ENCODE results near the gene LSM14A.

- no peak for TF ChIP-seq YY1 (IDR thresholded peaks at IDR 0.05; ENCODE audit: low read depth)
- no peak for TF ChIP-seq TCF12 (IDR thresholded peaks at IDR 0.05; ENCODE audit: low read depth)
- no peak for TF ChIP-seq REST (IDR thresholded peaks at IDR 0.05; ENCODE audit: low read depth)
- TF ChIP-seq ZBTB7A (IDR thresholded peaks at IDR 0.05; ENCODE audit: low read depth), result no peak
- TF ChIP-seq USF1 (IDR thresholded peaks at IDR 0.05), result no peak
- no peak for TF ChIP-seq CEBPB (IDR thresholded peaks at IDR 0.05)
- TF ChIP-seq CREB1 (IDR thresholded peaks at IDR 0.05; ENCODE audit: low read depth), result no peak
- no peak for TF ChIP-seq MAX (IDR thresholded peaks at IDR 0.05)
- no peak for TF ChIP-seq RAD21 (IDR thresholded peaks at IDR 0.05; ENCODE audit: low read depth)
- no peak for TF ChIP-seq NFIC (IDR thresholded peaks at IDR 0.05)
- TF ChIP-seq EP300 (IDR thresholded peaks at IDR 0.05; ENCODE audit: borderline replicate concordance), result no peak
- TF ChIP-seq TAF1 (IDR thresholded peaks at IDR 0.05; ENCODE audit: low read depth), result no peak
- TF ChIP-seq TEAD4 (IDR thresholded peaks at IDR 0.05), result no peak
- no peak for TF ChIP-seq EGR1 (IDR thresholded peaks at IDR 0.05)
Measured at GRCh38 chr19:34215006-34215665, 42.8 kb downstream of the LSM14A start.
